ENCODE measurements around the gene TBCCD1.

GRCh38 chr3:186600896-186601295 is 33.8 kb upstream of the TBCCD1 start:
- no peak for TF ChIP-seq CTCF (IDR thresholded peaks at IDR 0.05)
- TF ChIP-seq POLR2AphosphoS5 (IDR thresholded peaks at IDR 0.05; ENCODE audit: insufficient read depth in 1 of 2, low read depth in 1 of 2), result no peak
- no peak for TF ChIP-seq POLR2A (IDR thresholded peaks at IDR 0.05)
